Testis (tissue), 3 donors: ENCODE measurements around the gene NOS1. TPM values are rescaled to one million over a fixed set of nuclear protein-coding genes. Genes with fewer than 3 reads are reported as not detected.

Source experiments
- DNase-seq: peaks from one replicate; pipeline ENCODE4 v3.0.0-alpha.2; 2019
- H3K27ac ChIP-seq, 2 donors: fragments of 200-600 bp; sonication (generic); one replicate each; pipeline ENCODE4 v1.5.1; 2019
- H3K27me3 ChIP-seq: fragments of 200-600 bp; sonication (generic); one replicate; pipeline ENCODE4 v1.5.1; 2019
- H3K36me3 ChIP-seq: fragments of 200-600 bp; sonication (generic); one replicate; pipeline ENCODE4 v1.5.1; 2017; ENCODE audit warnings: low read depth; ENCODE audit errors: missing control alignments
- H3K4me1 ChIP-seq: fragments of 200-600 bp; sonication (generic); one replicate; pipeline ENCODE4 v1.5.1; 2019
- H3K4me3 ChIP-seq, 2 donors: fragments of 200-600 bp; sonication (generic); one replicate each; pipeline ENCODE4 v1.5.1; 2017 to 2019
- H3K9me3 ChIP-seq: fragments of 200-600 bp; sonication (generic); one replicate; pipeline ENCODE4 v1.5.1; 2017
- POLR2A ChIP-seq: fragments of 450-650 bp; IDR thresholded peaks from one replicate; pipeline ENCODE4 v1.6.1; 2017; ENCODE audit warnings: antibody characterized with exemption, mild to moderate bottlenecking, moderate library complexity
- WGBS, 2 donors: methylation state at CpG; one replicate each; pipeline ENCODE4 v1.1.5; 2018; 5-methylcytosine and 5-hydroxymethylcytosine counted together
- intact Hi-C: fragments of 100-400 bp; cut with DNase I; formaldehyde crosslinking; loops from one replicate; pipeline ENCODE4 v1.15.1; 2023; ENCODE audit warnings: low total_unique reads
- polyA plus RNA-seq: library from polyadenylated mRNA; stranded (reverse); fragments of 350-450 nt; fragmentation: Illumina TruSeq; extraction: RNeasy Lipid Tissue Mini Kit (QIAGEN cat#74804); gene quantifications from one replicate; pipeline ENCODE4 v1.2.3, GENCODE V29; 2014; ENCODE audit warnings: low read depth, low replicate concordance; ENCODE audit not compliant: insufficient read depth
- total RNA-seq, 2 donors: library from RNA; depleted of rRNA; stranded (reverse); fragments of >200 nt; gene quantifications; one replicate each; pipeline ENCODE4 v1.2.3, GENCODE V29; 2016
- TF ChIP-seq, protein P1 (sequence below), 3 experiments: fragments of 450-650 bp in 2 of 3; fragments of 200-600 bp in 1 of 3; sonication (generic) in 1 of 3; IDR thresholded peaks; one replicate each; pipeline ENCODE4 v1.5.1; 2016 to 2019; ENCODE audit warnings: antibody characterized with exemption in 3 of 3, mild to moderate bottlenecking in 2 of 3, moderate library complexity in 1 of 3

Gene NOS1
- total and polyA plus RNA-seq, 3 donors from 2014 or later: 1.5 to 3.8 (median 3.1) TPM

DNA sequence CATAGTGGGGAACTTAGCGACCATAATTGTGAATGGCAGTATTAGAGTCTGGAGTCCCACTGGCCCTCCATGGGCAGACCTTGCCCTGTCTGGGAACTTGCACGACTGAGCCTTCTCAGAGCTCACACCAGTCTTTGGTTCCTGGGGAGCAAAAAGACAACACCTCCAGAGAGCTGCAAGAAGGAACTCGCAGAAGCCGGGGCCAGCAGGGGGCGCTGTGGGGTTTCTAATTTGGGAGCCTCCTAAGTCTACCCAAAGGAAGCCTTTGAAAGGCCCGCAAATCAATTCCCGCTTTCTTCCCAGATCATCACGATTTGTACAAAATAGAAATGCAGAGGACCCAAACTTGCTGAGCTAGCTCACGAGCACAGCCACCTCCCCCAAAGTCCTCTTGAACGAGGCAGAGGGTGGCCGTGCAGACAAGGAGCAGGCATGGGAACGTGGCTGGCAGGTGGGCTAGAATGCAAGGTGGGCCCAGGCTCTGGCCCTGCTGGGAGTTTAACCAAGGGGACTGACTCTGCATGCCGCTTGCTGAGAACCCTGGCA is 124.9 kb downstream of the NOS1 start:
- 20 to 27% methylated on average over 11 to 13 of the region's 13 CpGs for WGBS, 2 donors
- Histone ChIP-seq H3K9me3 (no peaks in the 10 kb centered on the region), H3K4me3 (no peak overlapping the region), H3K36me3 (no peaks in the 10 kb centered on the region), H3K27me3 (no peaks in the 10 kb centered on the region), H3K27ac (no peak overlapping the region), H3K4me1 (no peaks in the 10 kb centered on the region)
- DNase-seq: peak; percentile 94
- intact Hi-C loops: no loop called here
- TF ChIP-seq, protein P1, sequence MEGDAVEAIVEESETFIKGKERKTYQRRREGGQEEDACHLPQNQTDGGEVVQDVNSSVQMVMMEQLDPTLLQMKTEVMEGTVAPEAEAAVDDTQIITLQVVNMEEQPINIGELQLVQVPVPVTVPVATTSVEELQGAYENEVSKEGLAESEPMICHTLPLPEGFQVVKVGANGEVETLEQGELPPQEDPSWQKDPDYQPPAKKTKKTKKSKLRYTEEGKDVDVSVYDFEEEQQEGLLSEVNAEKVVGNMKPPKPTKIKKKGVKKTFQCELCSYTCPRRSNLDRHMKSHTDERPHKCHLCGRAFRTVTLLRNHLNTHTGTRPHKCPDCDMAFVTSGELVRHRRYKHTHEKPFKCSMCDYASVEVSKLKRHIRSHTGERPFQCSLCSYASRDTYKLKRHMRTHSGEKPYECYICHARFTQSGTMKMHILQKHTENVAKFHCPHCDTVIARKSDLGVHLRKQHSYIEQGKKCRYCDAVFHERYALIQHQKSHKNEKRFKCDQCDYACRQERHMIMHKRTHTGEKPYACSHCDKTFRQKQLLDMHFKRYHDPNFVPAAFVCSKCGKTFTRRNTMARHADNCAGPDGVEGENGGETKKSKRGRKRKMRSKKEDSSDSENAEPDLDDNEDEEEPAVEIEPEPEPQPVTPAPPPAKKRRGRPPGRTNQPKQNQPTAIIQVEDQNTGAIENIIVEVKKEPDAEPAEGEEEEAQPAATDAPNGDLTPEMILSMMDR (IDR thresholded peaks at IDR 0.05): peak; percentile 48 to 87 (median 48)
- no peak for TF ChIP-seq POLR2A

DNA sequence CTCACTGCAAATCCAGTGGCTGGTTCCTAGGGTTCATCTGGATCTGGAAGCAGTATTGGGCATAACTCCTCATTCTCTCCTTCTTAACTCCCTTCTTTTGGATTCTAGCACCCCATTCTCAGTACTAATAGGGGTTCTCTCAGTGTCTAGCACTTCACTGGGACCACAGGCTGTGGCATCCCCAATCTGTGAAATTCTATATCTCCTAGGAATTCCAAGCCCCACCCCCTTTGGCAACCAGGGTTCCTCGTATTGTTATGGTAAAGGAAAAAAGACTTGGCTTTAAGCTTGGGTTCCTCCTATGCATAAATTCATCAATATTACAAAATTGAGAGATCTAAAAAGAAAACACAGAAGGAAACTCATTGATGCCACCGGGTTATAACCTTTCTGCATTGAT is 126.2 kb downstream of the NOS1 start:
- Histone ChIP-seq H3K27me3 (no peaks in the 10 kb centered on the region), H3K4me1 (no peaks in the 10 kb centered on the region), H3K4me3 (no peak overlapping the region), H3K36me3 (no peaks in the 10 kb centered on the region), H3K27ac (no peak overlapping the region), H3K9me3 (no peaks in the 10 kb centered on the region)
- intact Hi-C loops: no loop called here
- 62 to 64% methylated on average over 2 of the region's 2 CpGs for WGBS, 2 donors
- TF ChIP-seq, protein P1 (IDR thresholded peaks at IDR 0.05): no peak
- no peak for TF ChIP-seq POLR2A
- no peak for DNase-seq

DNA sequence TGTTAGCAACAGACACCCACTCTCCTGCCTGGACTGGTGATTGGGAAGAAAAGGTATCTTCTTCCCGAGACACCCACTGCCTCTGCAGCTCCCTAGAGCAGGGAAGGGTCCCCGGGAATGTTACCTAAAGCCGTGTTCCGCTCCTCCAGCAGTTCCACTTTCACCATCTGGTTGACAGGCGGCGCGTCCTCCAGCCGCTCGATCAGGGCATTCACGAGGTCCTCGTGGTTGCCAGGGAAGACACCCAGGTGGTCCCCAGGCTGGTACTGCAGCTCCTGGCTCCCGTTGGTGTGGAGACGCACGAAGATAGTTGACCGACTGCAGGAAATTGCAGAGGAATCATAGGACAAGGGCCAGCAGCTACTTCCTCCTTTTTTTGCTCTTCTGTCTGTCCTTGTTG is 127.0 kb downstream of the NOS1 start:
- no peak overlapping the region for H3K4me3 ChIP-seq
- no peaks in the 10 kb centered on the region for H3K9me3 ChIP-seq
- H3K27me3 ChIP-seq: no peaks in the 10 kb centered on the region
- no peaks in the 10 kb centered on the region for H3K4me1 ChIP-seq
- 86 to 92% methylated on average over 14 to 15 of the region's 15 CpGs for WGBS, 2 donors
- H3K27ac ChIP-seq: no peak overlapping the region
- intact Hi-C loops: no loop called here
- TF ChIP-seq POLR2A: no peak
- TF ChIP-seq, protein P1 (IDR thresholded peaks at IDR 0.05): no peak
- no peaks in the 10 kb centered on the region for H3K36me3 ChIP-seq
- no peak for DNase-seq

DNA sequence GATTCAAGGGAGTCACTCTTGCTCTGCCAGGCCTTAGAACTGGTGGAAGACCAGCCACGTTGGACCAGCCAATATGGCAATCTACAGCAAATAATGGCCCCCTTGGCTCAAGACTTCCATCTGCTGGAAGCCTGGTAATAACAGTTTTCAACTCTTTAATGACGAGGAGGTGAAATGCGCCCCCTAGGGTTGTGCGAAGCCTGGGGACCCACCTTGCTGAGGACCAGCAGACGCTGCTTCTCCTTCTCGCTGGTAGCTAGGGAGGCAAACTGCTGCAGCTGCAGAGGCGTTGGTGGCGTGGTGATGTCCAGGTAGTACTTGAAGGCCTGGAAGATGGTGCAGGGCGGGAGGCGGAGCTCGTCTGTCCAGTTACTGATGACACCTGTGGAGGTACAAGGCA is 129.7 kb downstream of the NOS1 start:
- Histone ChIP-seq H3K4me1 (no peaks in the 10 kb centered on the region), H3K4me3 (no peak overlapping the region), H3K36me3 (no peaks in the 10 kb centered on the region), H3K9me3 (no peaks in the 10 kb centered on the region), H3K27me3 (no peaks in the 10 kb centered on the region), H3K27ac (no peak overlapping the region)
- intact Hi-C loops: no loop called here
- TF ChIP-seq POLR2A: no peak
- TF ChIP-seq, protein P1 (IDR thresholded peaks at IDR 0.05): peak in 1 of 3 experiments; percentile 18
- 77 to 88% methylated on average over 11 of the region's 11 CpGs for WGBS, 2 donors
- DNase-seq: no peak

DNA sequence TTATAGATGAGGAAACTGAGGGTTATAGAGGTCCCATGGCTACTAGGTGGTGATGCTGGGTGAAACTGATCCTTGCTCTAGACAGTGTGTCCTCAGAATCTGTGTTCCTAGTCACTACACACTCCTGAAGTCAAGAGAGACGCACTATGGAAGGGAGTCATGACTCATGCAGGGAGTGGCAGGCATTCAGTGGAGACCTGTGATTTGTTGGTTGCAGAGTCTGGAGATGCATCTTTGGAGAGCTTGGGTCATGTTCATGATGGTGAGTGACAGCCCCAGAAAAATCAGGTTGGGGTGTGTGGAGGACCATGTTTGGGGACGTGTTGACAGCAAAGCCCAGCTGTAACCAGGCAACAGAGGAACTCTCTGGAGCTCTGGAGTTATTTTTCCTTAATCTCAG is 133.2 kb downstream of the NOS1 start:
- no peak for DNase-seq
- no peaks in the 10 kb centered on the region for H3K27me3 ChIP-seq
- no peak for TF ChIP-seq POLR2A
- TF ChIP-seq, protein P1 (IDR thresholded peaks at IDR 0.05): no peak
- no peak overlapping the region for H3K4me3 ChIP-seq
- H3K36me3 ChIP-seq: no peaks in the 10 kb centered on the region
- H3K27ac ChIP-seq: no peak overlapping the region
- no peaks in the 10 kb centered on the region for H3K9me3 ChIP-seq
- WGBS, 2 donors: 60 to 67% methylated on average over 2 of the region's 2 CpGs
- intact Hi-C loops: no loop called here
- no peaks in the 10 kb centered on the region for H3K4me1 ChIP-seq
